Measurements from ENCODE around the gene STAT6. TPM values are rescaled to one million over a fixed set of nuclear protein-coding genes. Genes with fewer than 3 reads are reported as not detected.

STAT6 gene
- total RNA-seq, 1 donor from 2014 or later, result 269 TPM

GRCh38 chr12:57048423-57049118 is 62.6 kb downstream of the STAT6 start:
- TF ChIP-seq CTCF (IDR thresholded peaks at IDR 0.05), result no peak

GRCh38 chr12:57047981-57048380 is 63.2 kb downstream of the STAT6 start:
- H3K27ac ChIP-seq, result no peak overlapping the region
- intact Hi-C loops (cut with DNase I), result no loop called here
- H3K36me3 ChIP-seq, result no peaks in the 10 kb centered on the region
- no peaks in the 10 kb centered on the region for H3K9me3 ChIP-seq
- peaks cover 9% of the 10 kb centered on the region for H3K4me1 ChIP-seq
- TF ChIP-seq CTCF (IDR thresholded peaks at IDR 0.05), result no peak
- H3K4me3 ChIP-seq, result no peak overlapping the region
- H3K27me3 ChIP-seq (ENCODE audit: low read depth), result no peaks in the 10 kb centered on the region
- DNase-seq (no peak), ATAC-seq (no peak)

More at GRCh38 chr12:57048423-57049118, 62.6 kb downstream of the STAT6 start:
- no peak overlapping the region for H3K27ac ChIP-seq
- no peak overlapping the region for H3K4me3 ChIP-seq
- intact Hi-C loops (cut with DNase I), result no loop called here
- H3K36me3 ChIP-seq, result no peaks in the 10 kb centered on the region
- no peaks in the 10 kb centered on the region for H3K9me3 ChIP-seq
- H3K27me3 ChIP-seq (ENCODE audit: low read depth), result no peaks in the 10 kb centered on the region
- DNase-seq (no peak), ATAC-seq (no peak)
- H3K4me1 ChIP-seq, result peaks cover 9% of the 10 kb centered on the region

GRCh38 chr12:57046947-57047890 is 63.9 kb downstream of the STAT6 start:
- Histone ChIP-seq H3K9me3 (no peaks in the 10 kb centered on the region), H3K4me1 (peaks cover 9% of the 10 kb centered on the region), H3K27me3 (ENCODE audit: low read depth) (no peaks in the 10 kb centered on the region), H3K4me3 (no peak overlapping the region), H3K27ac (peak overlapping the region; percentile 38), H3K36me3 (no peaks in the 10 kb centered on the region)
- TF ChIP-seq CTCF (IDR thresholded peaks at IDR 0.05), result no peak
- DNase-seq (no peak), ATAC-seq (peak; percentile 55 to 61)
- intact Hi-C loops (cut with DNase I), result no loop called here

- H3K27ac ChIP-seq, result no peak overlapping the region
- H3K36me3 ChIP-seq, result no peaks in the 10 kb centered on the region
- peaks cover 9% of the 10 kb centered on the region for H3K4me1 ChIP-seq
- TF ChIP-seq CTCF (IDR thresholded peaks at IDR 0.05), result no peak
- intact Hi-C loops (cut with DNase I), result no loop called here
- DNase-seq (no peak), ATAC-seq (no peak)
- no peak overlapping the region for H3K4me3 ChIP-seq
- H3K27me3 ChIP-seq (ENCODE audit: low read depth), result no peaks in the 10 kb centered on the region
- H3K9me3 ChIP-seq, result no peaks in the 10 kb centered on the region
Measured at GRCh38 chr12:57046086-57046791, 64.9 kb downstream of the STAT6 start.

Other genes starting within 250 kb of the STAT6 start
- gene SDR9C7, start 177.0 kb downstream of the STAT6 start, total RNA-seq, result not detected
- 0.53 TPM for gene RDH16, start 153.8 kb downstream of the STAT6 start, total RNA-seq
- gene ZBTB39, start 104.8 kb downstream of the STAT6 start, total RNA-seq, result 6.8 TPM
- gene TAC3, start 94.8 kb downstream of the STAT6 start, total RNA-seq, result not detected
- 2.9 TPM for gene MYO1A, start 61.2 kb downstream of the STAT6 start, total RNA-seq
- 19.1 TPM for gene NEMP1, start 32.6 kb downstream of the STAT6 start, total RNA-seq
- gene NAB2, start 22.2 kb downstream of the STAT6 start, total RNA-seq, result 28.9 TPM
- gene LRP1, start 17.1 kb upstream of the STAT6 start, total RNA-seq, result 404 TPM
- gene LRP1-AS, start 36.3 kb upstream of the STAT6 start, total RNA-seq, result not detected
- gene NXPH4, start 105.4 kb upstream of the STAT6 start, total RNA-seq, result not detected
- gene SHMT2, start 118.3 kb upstream of the STAT6 start, total RNA-seq, result 66.6 TPM
- gene STAC3, start 139.8 kb upstream of the STAT6 start, total RNA-seq, result 8.7 TPM